Left ventricle myocardium superior (tissue), 1 donor: ENCODE data around the gene GGT1. TPM values are rescaled to one million over a fixed set of nuclear protein-coding genes. Genes with fewer than 3 reads are reported as not detected.
"Not testable (repeated sequence)": the region's sequence is repeated elsewhere in the genome, so short reads cannot be mapped to it uniquely, and the experiment has no call there.

Experiments
- ATAC-seq: fragments of 200-7000 bp; cut with Tn5 transposase; one replicate; pipeline ENCODE4 v1.9.1; 2020; ENCODE audit warnings: mild to moderate bottlenecking, moderate library complexity
- DNase-seq: peaks from one replicate; pipeline ENCODE4 v3.0.0-alpha.2; 2020
- intact Hi-C: fragments of 100-400 bp; cut with micrococcal nuclease; formaldehyde crosslinking; loops from one replicate; pipeline ENCODE4 v1.11.0; 2022
- total RNA-seq: library from RNA; stranded (reverse); fragmentation: NEBNext Ultra II Directional; extraction: Animal tissue kit (Norgen Biotek cat#: 25700); gene quantifications from one replicate; pipeline ENCODE4 v1.2.1, GENCODE V29; 2021
- donor health status: DM: no; HTN: yes; CAD: no; lungs with severe emphysema.

The GGT1 gene
- total RNA-seq, 1 donor from 2014 or later, result 1.2 TPM

DNA sequence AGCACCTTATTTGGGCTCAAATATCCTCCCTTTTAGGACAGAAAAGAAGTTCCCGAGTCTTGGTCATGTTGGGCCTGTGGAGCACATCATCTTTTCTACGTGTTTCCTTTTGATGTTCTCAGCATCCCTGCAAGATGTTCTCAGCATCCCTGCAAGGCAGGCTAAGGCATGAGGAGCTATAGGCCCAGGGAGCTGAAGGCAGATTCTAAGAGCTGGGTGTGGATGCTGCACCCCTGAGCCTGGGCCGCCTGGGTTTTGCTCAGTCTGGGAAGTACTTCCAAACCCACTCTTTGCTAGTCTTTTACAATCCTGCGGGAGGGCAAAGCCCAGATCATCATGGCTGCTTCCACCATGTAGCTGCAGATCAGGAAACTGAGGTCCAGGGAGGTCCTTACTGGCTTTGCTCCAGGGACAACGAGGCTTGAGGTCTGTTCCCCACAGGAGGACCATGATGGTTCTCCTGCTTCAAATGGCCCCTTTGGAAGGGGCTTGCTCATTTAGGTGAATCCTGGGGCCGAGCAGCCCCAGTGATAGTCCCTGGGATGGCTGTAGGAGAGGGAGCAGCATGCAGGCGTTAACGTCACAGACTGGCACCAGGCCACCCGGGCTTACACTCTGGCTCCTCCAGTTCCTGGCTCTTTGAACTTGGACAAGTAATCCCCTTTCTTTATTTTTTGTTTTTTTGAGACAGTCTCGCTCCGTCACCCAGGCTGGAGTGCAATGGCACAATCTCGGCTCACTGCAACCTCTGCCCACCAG, 20.8 kb upstream of the GGT1 start:
- DNase-seq (no peak), ATAC-seq (no peak)

GRCh38 chr22:24583221-24584165, 19.5 kb upstream of the GGT1 start:
- DNase-seq (peak; percentile 61), ATAC-seq (peak; percentile 62)
- intact Hi-C loops, result no loop called here

More for the DNA sequence above, 20.8 kb upstream of the GGT1 start:
- intact Hi-C loops, result no loop called here

- ATAC-seq (peak; percentile 14), DNase-seq (no peak)
- intact Hi-C loops, result no loop called here
Measured at GRCh38 chr22:24584166-24584790, 18.7 kb upstream of the GGT1 start.

DNA sequence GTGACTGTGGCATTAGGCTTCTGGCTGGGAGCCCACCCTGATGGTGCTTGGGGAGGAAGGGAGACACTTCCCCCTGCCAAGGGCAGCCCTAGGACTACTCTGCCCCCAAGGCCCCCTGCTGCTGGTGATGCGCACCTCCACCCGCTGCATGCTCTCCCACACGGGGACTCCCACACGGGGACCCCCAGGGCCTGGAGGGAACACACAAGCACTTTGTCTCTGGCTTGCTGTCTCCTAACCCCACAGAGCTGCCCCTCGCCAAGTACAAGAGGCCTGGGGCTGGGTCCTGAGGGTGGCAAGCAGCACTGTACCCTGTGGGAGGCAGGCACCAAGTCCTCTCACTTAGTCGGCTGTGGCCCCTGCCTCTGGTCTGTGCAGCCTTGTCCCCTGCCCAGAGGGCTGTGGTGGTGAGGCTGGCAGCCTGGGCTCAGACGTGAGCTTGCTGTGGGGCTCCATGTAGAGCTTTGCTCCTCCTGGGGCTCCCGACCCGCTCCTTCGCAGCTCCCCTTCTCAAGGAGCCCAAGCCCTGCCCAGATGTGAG, 18.1 kb upstream of the GGT1 start:
- intact Hi-C loops, result no loop called here
- ATAC-seq, result no peak
- DNase-seq, result no peak

DNA sequence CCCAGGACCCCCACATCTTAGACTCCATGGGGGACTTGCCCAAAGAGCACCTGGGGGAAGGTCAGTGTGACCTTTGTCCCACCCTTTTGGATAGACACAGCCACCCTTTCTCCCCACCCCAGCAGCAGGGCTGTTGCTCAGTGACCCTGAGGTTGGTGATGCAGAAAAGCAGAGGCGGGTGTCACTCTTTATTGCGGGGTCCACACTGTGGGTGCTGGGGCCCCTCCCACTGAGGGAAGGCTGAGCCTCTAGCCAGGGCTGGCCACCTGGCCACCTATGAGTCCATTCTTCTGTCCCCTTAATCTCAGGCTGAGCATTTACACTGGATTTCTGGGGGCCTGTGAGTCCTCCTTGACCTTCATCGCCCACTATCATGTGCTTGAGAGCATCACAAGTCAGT, 17.5 kb upstream of the GGT1 start:
- intact Hi-C loops, result no loop called here
- ATAC-seq (no peak), DNase-seq (no peak)

GRCh38 chr22:24585927-24586546, 17.0 kb upstream of the GGT1 start:
- DNase-seq, result no peak

GRCh38 chr22:24587251-24587650, 15.7 kb upstream of the GGT1 start:
- DNase-seq, result no peak
- intact Hi-C loops, result no loop called here
- ATAC-seq, result no peak

More at GRCh38 chr22:24585927-24586546, 17.0 kb upstream of the GGT1 start:
- intact Hi-C loops, result no loop called here
- no peak for ATAC-seq

GRCh38 chr22:24587948-24588347, 15.0 kb upstream of the GGT1 start:
- ATAC-seq, result no peak
- intact Hi-C loops, result no loop called here

DNA sequence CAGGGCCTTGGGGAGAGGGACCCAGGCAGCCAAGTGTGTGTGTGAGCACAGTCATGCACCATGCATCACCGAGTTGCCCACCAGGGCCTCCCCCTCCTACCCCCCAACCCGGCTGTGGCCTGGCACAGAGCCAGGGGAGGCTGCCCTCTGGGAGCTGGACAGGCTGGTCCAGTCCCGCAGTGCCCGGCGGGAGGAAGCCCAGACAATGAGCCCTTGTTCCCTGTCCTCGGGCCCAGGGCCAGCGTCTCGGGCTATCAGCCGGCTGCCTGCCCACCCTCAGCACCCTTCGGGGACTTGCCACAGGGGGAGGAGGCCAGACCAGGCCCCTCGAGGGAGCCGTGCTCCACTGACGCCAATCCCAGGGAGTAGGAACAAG, 14.6 kb upstream of the GGT1 start:
- ATAC-seq, result no peak
- DNase-seq, result peak; percentile 48
- intact Hi-C loops, result no loop called here

More at GRCh38 chr22:24587948-24588347, 15.0 kb upstream of the GGT1 start:
- DNase-seq, result no peak

GRCh38 chr22:24588757-24589481, 14.1 kb upstream of the GGT1 start:
- intact Hi-C loops, result no loop called here
- ATAC-seq (no peak), DNase-seq (no peak)

DNA sequence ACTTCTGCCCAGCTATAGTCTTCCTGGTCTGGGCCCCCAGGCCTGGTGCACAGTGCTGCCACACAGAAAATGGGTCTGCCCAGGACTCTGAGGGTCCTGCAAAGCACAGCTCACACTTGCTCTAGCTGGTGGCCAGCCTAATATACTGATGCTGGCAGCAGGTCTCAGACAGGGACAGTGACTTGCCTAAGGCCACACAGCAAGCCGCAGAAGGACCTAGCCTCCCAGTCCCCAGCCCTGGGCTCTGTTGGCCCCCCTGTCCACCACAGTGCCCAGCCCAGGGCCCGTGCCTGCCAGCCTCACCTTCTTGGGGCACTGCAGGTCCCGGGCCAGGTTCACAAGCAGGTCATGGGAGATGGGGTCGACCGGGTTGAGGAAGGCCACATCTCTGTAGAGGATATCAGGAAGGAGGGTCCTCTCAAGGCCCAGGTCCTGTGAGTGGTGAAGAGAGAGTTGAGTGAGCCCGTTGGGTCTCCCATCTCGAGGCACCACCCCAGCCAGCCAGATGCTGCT, 13.4 kb upstream of the GGT1 start:
- DNase-seq (no peak), ATAC-seq (no peak)
- intact Hi-C loops, result no loop called here

DNA sequence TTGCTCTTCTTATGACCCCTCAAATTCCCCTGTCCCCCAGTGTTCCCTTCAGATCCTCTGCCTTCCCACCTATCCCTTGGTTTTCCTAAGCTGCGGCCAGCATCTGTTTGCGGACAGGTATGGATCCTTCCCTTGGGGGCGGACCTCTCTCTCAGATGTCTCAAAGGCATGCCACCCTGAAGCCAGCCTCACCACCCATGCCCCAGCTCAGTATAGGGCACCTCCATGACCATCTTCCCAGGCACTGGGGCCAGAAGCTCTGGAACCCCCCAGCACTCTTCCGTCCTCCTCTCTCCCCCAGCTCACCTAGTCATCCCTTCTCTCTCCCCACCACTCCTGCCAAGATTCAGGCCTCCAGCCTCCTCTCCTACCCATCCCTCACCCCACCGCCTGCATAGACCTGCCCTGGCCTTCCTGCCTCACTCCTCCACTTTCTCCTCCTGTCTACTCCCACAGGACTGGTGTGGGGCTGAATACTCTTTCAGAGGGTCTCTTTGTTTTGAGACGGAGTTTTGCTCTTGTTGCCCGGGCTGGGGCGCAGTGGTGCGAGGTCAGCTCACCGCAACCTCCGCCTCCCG, 12.3 kb upstream of the GGT1 start:
- intact Hi-C loops, result no loop called here
- DNase-seq (no peak), ATAC-seq (no peak)

GRCh38 chr22:24591286-24591830, 11.6 kb upstream of the GGT1 start:
- DNase-seq (no peak), ATAC-seq (no peak)
- intact Hi-C loops, result no loop called here

- ATAC-seq (peak; percentile 4), DNase-seq (peak; percentile 43)
- intact Hi-C loops, result no loop called here
Measured at GRCh38 chr22:24592058-24592850, 10.7 kb upstream of the GGT1 start.

- ATAC-seq, result peak; percentile 95
- intact Hi-C loops, result no loop called here
- peak; percentile 96 for DNase-seq
Measured at GRCh38 chr22:24592851-24593558, 10.0 kb upstream of the GGT1 start, which contains the start of gene LRRC75B. Gene LRRC75B (minus strand): TSS chr22:24593073. CDS start chr22:24593039, 34 bp downstream.

DNA sequence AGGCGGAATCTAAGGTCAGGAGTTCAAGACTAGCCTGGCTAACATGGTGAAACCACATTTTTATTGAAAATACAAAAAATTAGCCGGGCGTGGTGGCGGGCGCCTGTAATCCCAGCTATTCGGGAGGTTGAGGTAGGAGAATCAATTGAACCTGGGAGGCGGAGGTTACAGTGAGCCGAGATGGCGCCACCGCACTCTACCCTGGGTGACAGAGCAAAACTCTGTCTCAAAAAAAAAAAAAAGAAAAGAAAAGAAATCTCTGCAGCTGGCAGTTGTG, 9.5 kb upstream of the GGT1 start:
- ATAC-seq, intact Hi-C loops: not testable (repeated sequence)

More for the DNA sequence above, 9.5 kb upstream of the GGT1 start:
- DNase-seq, result not testable (repeated sequence)
